RWPE2 (cell line): Measurements from ENCODE around the gene TAF1B.

ENCODE experiments used
- ATAC-seq: fragments of 200-7000 bp; cut with Tn5 transposase; 3 replicates; pipeline ENCODE4 v1.9.1; 2021; ENCODE audit warnings: low read depth
- DNase-seq: peaks from one replicate; pipeline ENCODE4 v3.0.0-alpha.2; 2020; ENCODE audit warnings: low spot score
- H3K27ac ChIP-seq: fragments of 450-650 bp; 2 replicates; pipeline ENCODE4 v1.5.1; 2017; ENCODE audit warnings: mild to moderate bottlenecking; ENCODE audit not compliant: poor library complexity, severe bottlenecking
- H3K27me3 ChIP-seq: fragments of 250-450 bp; sonication (Bioruptor Pico); 2 replicates; pipeline ENCODE4 v1.5.1; 2021; ENCODE audit warnings: mild to moderate bottlenecking, moderate library complexity; ENCODE audit not compliant: insufficient read depth, poor library complexity, severe bottlenecking
- H3K36me3 ChIP-seq: fragments of 250-450 bp; sonication (Bioruptor Pico); 2 replicates; pipeline ENCODE4 v1.5.1; 2020; ENCODE audit warnings: low read depth, mild to moderate bottlenecking, moderate library complexity
- H3K4me1 ChIP-seq: fragments of 250-450 bp; sonication (Bioruptor Pico); 2 replicates; pipeline ENCODE4 v1.5.1; 2021; ENCODE audit warnings: mild to moderate bottlenecking, moderate library complexity; ENCODE audit not compliant: insufficient read depth, poor library complexity, severe bottlenecking
- H3K4me3 ChIP-seq: fragments of 250-450 bp; sonication (Bioruptor Pico); 2 replicates; pipeline ENCODE4 v1.5.1; 2021; ENCODE audit warnings: mild to moderate bottlenecking, moderate library complexity; ENCODE audit not compliant: severe bottlenecking
- H3K9me3 ChIP-seq: fragments of 250-450 bp; sonication (Bioruptor Pico); 2 replicates; pipeline ENCODE4 v1.5.1; 2021; ENCODE audit warnings: mild to moderate bottlenecking, moderate library complexity; ENCODE audit not compliant: severe bottlenecking
- TF ChIP-seq, protein P1 (sequence below): fragments of 450-650 bp; IDR thresholded peaks from one replicate; pipeline ENCODE4 v1.5.1; 2017; ENCODE audit warnings: mild to moderate bottlenecking, moderate library complexity; ENCODE audit not compliant: poor library complexity, severe bottlenecking

TAF1B gene

DNA sequence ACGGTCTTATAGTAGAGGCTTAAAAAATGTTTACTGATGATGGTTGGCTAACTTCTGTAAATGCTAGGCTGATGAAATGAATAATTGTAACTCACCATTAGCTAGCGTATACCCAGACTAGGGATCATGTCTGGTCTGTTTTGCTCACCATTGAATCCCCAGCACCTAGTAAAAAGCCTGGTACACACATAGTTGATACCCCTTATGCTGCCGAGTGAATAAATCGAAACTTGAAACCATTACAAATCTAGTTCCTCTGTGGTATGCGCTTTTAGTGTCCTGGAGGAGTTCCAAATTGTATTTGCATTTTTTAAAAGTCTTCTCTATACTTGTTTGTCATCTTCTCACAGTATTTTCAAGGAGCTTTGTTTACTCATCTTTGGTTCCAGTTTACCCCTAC lies 1.3 kb downstream of the TAF1B start:
- Histone ChIP-seq H3K9me3 (no peaks in the 10 kb centered on the region), H3K4me3 (peak overlapping the region; percentile 55), H3K27me3 (no peaks in the 10 kb centered on the region), H3K4me1 (peaks cover 51% of the 10 kb centered on the region), H3K27ac (peak overlapping the region; percentile 90), H3K36me3 (peaks cover 39% of the 10 kb centered on the region)
- TF ChIP-seq, protein P1, sequence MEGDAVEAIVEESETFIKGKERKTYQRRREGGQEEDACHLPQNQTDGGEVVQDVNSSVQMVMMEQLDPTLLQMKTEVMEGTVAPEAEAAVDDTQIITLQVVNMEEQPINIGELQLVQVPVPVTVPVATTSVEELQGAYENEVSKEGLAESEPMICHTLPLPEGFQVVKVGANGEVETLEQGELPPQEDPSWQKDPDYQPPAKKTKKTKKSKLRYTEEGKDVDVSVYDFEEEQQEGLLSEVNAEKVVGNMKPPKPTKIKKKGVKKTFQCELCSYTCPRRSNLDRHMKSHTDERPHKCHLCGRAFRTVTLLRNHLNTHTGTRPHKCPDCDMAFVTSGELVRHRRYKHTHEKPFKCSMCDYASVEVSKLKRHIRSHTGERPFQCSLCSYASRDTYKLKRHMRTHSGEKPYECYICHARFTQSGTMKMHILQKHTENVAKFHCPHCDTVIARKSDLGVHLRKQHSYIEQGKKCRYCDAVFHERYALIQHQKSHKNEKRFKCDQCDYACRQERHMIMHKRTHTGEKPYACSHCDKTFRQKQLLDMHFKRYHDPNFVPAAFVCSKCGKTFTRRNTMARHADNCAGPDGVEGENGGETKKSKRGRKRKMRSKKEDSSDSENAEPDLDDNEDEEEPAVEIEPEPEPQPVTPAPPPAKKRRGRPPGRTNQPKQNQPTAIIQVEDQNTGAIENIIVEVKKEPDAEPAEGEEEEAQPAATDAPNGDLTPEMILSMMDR: no peak
- DNase-seq (no peak), ATAC-seq (no peak)

DNA sequence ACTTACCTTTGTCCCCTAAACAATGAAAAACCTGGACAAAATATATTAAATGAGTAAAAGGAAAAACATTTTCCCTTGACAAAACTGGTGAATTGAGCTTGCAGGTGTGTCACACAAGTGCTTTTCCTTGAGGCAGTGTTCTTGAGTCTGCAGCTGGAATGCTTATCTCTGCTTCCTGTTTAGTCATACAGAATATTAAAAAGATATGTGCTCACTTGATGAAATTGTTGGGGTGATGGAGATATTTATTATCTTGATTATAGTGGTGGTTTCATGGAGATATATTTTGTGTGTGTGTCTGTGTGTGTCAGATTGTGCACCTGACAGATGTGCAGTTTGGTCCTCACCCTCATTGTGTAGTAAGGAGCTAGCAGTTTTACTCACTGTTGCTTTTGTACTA lies 3.3 kb downstream of the TAF1B start:
- Histone ChIP-seq H3K36me3 (peaks cover 58% of the 10 kb centered on the region), H3K4me1 (peaks cover 51% of the 10 kb centered on the region), H3K27ac (peak overlapping the region; percentile 90), H3K27me3 (no peaks in the 10 kb centered on the region), H3K9me3 (no peaks in the 10 kb centered on the region), H3K4me3 (no peak overlapping the region)
- TF ChIP-seq, protein P1: no peak
- ATAC-seq (peak; percentile 45), DNase-seq (no peak)

DNA sequence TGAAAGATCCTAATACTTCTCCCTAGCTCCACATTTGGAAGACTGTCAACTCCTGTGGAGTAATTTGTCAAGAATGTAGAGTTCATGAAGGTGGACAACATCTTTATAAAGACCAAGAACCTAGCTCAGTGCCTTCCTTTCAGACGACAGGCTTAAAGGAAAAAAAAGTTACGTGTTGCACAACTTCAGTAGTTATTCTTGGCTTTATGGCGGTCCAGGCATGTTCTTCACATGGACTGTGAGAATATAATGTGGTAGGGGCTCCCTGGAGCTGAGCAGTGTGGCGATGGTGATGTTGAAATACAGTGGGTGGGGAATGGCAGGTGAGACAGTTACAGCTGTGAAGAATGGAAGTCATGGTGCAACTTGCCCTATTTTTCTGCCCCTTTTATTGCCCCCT lies 3.9 kb downstream of the TAF1B start:
- H3K36me3 ChIP-seq: peaks cover 64% of the 10 kb centered on the region
- TF ChIP-seq, protein P1: no peak
- H3K4me1 ChIP-seq: peaks cover 51% of the 10 kb centered on the region
- no peak overlapping the region for H3K4me3 ChIP-seq
- peak overlapping the region; percentile 90 for H3K27ac ChIP-seq
- no peak for DNase-seq
- peak; percentile 2; the same call in 2 of the 3 replicates for ATAC-seq
- no peaks in the 10 kb centered on the region for H3K9me3 ChIP-seq
- H3K27me3 ChIP-seq: no peaks in the 10 kb centered on the region

DNA sequence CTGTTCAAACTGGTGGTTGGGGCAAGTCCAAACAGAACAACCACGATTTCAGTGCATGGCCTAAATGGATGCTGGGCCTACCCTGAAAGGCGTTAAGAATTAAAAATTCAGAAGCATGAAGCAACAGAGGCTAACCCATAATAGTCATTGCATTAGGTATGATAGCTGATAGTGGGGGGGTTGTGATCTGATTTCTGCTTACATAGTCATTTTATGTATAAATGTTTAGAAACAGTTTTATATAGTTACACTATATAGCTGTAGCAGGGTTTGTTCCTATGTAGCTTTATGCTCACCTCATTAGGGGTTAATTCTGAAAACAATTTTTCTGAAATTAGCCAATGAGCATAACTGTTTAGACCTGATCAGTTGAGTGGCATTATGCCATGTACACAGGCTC lies 9.6 kb downstream of the TAF1B start:
- H3K4me1 ChIP-seq: peaks cover 11% of the 10 kb centered on the region

More for the DNA sequence above, 9.6 kb downstream of the TAF1B start:
- peaks cover 98% of the 10 kb centered on the region for H3K36me3 ChIP-seq
- no peak for DNase-seq
- TF ChIP-seq, protein P1: no peak
- no peak overlapping the region for H3K27ac ChIP-seq
- peaks cover 3% of the 10 kb centered on the region for H3K9me3 ChIP-seq
- no peak for ATAC-seq
- no peaks in the 10 kb centered on the region for H3K27me3 ChIP-seq
- H3K4me3 ChIP-seq: no peak overlapping the region
